Fibroblast of pulmonary artery (primary cell): Measurements from ENCODE around the gene A3GALT2.
"Not testable (repeated sequence)": the region's sequence is repeated elsewhere in the genome, so short reads cannot be mapped to it uniquely, and the experiment has no call there.

Experiments
- DNase-seq: peaks from one replicate; pipeline ENCODE4 v3.0.0-alpha.2; 2010; ENCODE audit warnings: low read depth
- H3K4me3 ChIP-seq: replicated peaks from 2 replicates; pipeline ENCODE4 v1.5.1; 2011; ENCODE audit warnings: low read depth, mild to moderate bottlenecking, control low read depth, low read length, moderate library complexity
- TF ChIP-seq, protein P1 (sequence below): IDR thresholded peaks from 2 replicates; pipeline ENCODE4 v1.5.1; 2011; ENCODE audit warnings: mild to moderate bottlenecking, control low read depth, low read length, inconsistent platforms; ENCODE audit errors: missing control alignments

The A3GALT2 gene

DNA sequence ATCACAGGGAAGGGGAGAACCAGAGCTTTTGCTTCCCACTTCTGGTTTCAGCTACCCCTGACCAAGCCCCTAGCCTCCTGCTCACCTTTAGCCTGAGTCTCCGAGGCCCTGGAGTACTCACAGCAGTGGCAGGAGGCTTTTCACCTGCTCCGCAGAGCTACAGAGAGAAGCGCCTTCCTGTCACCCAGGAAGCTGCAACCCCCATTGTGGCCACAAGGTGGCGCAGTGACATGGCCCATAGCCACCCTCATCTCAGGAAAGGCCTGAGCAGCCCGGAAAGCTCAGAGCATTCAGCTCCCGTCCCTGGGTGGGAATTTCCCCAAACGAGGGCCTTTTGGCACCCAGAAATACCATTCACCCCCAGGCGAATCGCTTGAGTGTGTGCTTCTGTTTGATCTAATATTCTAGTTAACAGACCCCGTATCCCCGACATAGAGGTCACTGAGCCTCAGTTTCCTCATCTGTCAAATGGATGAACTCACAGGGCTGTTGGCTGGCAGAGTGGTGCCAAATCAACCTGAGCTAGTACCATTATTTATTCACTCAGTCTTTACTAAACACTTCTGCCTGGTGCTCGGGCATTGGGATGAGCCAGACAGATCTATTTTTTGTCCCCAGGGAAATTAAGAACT is 25.3 kb downstream of the A3GALT2 start:
- TF ChIP-seq, protein P1, sequence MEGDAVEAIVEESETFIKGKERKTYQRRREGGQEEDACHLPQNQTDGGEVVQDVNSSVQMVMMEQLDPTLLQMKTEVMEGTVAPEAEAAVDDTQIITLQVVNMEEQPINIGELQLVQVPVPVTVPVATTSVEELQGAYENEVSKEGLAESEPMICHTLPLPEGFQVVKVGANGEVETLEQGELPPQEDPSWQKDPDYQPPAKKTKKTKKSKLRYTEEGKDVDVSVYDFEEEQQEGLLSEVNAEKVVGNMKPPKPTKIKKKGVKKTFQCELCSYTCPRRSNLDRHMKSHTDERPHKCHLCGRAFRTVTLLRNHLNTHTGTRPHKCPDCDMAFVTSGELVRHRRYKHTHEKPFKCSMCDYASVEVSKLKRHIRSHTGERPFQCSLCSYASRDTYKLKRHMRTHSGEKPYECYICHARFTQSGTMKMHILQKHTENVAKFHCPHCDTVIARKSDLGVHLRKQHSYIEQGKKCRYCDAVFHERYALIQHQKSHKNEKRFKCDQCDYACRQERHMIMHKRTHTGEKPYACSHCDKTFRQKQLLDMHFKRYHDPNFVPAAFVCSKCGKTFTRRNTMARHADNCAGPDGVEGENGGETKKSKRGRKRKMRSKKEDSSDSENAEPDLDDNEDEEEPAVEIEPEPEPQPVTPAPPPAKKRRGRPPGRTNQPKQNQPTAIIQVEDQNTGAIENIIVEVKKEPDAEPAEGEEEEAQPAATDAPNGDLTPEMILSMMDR: peak; percentile 98
- DNase-seq: peak; percentile 83
- H3K4me3 ChIP-seq: no peak overlapping the region

DNA sequence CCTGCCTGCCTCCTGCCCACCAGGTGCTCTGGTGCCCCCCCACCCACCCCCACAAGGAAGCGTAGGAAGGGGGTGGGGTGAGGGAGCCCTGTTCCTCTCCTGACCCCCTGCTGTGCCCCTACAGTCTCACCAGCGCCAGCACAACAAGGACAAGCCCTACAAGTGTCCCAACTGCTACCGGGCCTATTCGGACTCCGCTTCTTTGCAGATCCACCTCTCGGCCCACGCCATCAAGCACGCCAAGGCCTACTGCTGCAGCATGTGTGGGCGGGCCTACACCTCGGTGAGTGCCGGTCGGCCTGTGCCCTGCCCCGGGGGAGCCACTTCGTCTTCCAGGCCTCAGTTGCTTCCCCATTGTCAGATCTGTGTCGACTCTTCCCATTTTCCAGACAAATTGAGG is 25.9 kb downstream of the A3GALT2 start:
- DNase-seq: no peak
- TF ChIP-seq, protein P1: no peak

GRCh38 chr1:33294071-33295010 is 26.6 kb downstream of the A3GALT2 start:
- no peak for DNase-seq
- no peak overlapping the region for H3K4me3 ChIP-seq
- TF ChIP-seq, protein P1: no peak

More for the DNA sequence above, 25.9 kb downstream of the A3GALT2 start:
- H3K4me3 ChIP-seq: no peak overlapping the region

DNA sequence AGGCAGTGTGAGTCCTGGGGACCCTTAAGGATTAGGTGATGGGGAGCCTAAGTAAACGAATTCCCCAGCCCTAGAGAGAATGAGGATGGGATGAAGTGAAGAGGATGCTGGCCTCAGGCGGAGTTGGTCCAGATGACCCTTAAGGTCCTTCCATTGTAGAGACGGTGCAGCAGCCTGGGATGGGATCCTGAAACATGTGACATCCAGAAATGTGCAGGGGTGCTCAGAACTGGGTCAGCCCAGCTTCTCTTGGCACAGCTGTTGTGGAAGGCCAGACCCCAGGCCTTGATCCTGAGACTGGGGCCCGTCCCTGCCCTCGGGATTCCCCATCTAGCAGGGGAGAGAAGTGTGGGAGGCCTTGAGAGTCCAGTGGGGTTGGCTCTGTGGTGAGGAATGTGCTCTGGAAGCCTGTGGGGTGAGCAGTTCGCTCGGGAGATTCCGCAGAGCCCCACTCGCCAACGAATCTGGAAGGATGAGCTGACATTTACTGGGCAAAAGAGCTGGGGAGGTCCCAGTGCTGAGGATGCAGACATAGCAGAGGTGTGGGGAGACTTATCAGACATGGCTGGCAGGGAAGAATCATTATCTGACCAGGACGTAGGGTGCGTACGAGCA is 28.1 kb downstream of the A3GALT2 start:
- no peak overlapping the region for H3K4me3 ChIP-seq
- DNase-seq: no peak
- TF ChIP-seq, protein P1: no peak

GRCh38 chr1:33290615-33291014 is 30.3 kb downstream of the A3GALT2 start:
- not testable (repeated sequence) for H3K4me3 ChIP-seq, DNase-seq

DNA sequence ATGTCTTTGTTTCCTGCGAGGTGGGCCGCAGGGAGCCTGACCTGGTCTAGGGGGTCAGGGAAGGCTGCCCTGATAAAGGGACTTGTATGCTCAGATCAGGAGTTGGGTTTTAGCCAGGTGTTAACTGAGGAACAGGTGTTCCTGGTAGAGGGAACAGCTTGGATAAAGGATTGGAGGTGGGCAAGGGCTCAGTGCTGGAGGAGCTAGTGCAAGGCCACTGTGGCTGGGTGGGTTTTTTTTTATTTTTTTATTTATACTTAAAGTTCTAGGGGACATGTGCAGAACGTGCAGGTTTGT is 31.1 kb downstream of the A3GALT2 start:
- DNase-seq: no peak
- TF ChIP-seq, protein P1: no peak

GRCh38 chr1:33288976-33289857 is 31.7 kb downstream of the A3GALT2 start:
- TF ChIP-seq, protein P1: no peak
- DNase-seq: no peak
- H3K4me3 ChIP-seq: no peak overlapping the region

More for the DNA sequence above, 31.1 kb downstream of the A3GALT2 start:
- H3K4me3 ChIP-seq: no peak overlapping the region
